Caco-2 (cell line): ENCODE data around the gene TGFB2. TPM values are rescaled to one million over a fixed set of nuclear protein-coding genes. Genes with fewer than 3 reads are reported as not detected.

Source experiments
- BruUV-seq: library from RNA; stranded (reverse); fragments of 400-500 nt; replicated peaks from 2 replicates; lab custom pipeline; 2021; lab: Mats Ljungman, UMichigan
- CTCF ChIA-PET: fragments of 300-600 bp; sonication (Branson Sonifier 250); formaldehyde crosslinking; loops from one replicate; lab custom pipeline; 2022; ENCODE audit warnings: antibody characterized with exemption; lab: Charles Lee
- POLR2A ChIA-PET: fragments of 300-600 bp; sonication (Branson Sonifier 250); formaldehyde crosslinking; loops from one replicate; lab custom pipeline; 2022; ENCODE audit warnings: antibody characterized with exemption; lab: Charles Lee
- DNase-seq, 2 experiments: peaks; one replicate each; pipeline versions ENCODE4 v3.0.0 to v3.0.0-alpha.2; 2020 to 2022
- H3K27me3 ChIP-seq: replicated peaks from 2 replicates; pipeline ENCODE4 v1.6.0; 2011; ENCODE audit warnings: low read length; ENCODE audit not compliant: control insufficient read depth, insufficient read depth
- H3K36me3 ChIP-seq: 2 replicates; pipeline ENCODE4 v1.5.1; 2011; ENCODE audit warnings: low read length; ENCODE audit not compliant: control insufficient read depth, insufficient read depth
- H3K4me1 ChIP-seq: fragments of 250-450 bp; sonication (Bioruptor Pico); 2 replicates; pipeline ENCODE4 v1.5.1; 2020; ENCODE audit warnings: mild to moderate bottlenecking
- H3K4me3 ChIP-seq: 2 replicates; pipeline ENCODE4 v1.5.1; 2011; ENCODE audit warnings: low read depth, mild to moderate bottlenecking, control low read depth, low read length
- H3K9me3 ChIP-seq: fragments of 250-450 bp; sonication (Bioruptor Pico); 2 replicates; pipeline ENCODE4 v1.5.1; 2020; ENCODE audit warnings: mild to moderate bottlenecking, moderate library complexity
- H3K27ac Mint-ChIP-seq: one replicate; pipeline ENCODE4 v1.8.0; 2022; ENCODE audit warnings: mixed read lengths; ENCODE audit not compliant: unreplicated experiment
- H3K27me3 Mint-ChIP-seq: one replicate; pipeline ENCODE4 v1.8.0; 2022; ENCODE audit warnings: mixed read lengths; ENCODE audit not compliant: insufficient read depth, unreplicated experiment
- H3K36me3 Mint-ChIP-seq: one replicate; pipeline ENCODE4 v1.8.0; 2022; ENCODE audit warnings: mild to moderate bottlenecking, mixed read lengths; ENCODE audit not compliant: insufficient read depth, unreplicated experiment
- H3K4me1 Mint-ChIP-seq: one replicate; pipeline ENCODE4 v1.8.0; 2022; ENCODE audit warnings: low read depth, mixed read lengths; ENCODE audit not compliant: unreplicated experiment
- H3K4me3 Mint-ChIP-seq: one replicate; pipeline ENCODE4 v1.8.0; 2022; ENCODE audit warnings: mild to moderate bottlenecking, moderate library complexity, mixed read lengths; ENCODE audit not compliant: unreplicated experiment
- H3K9me3 Mint-ChIP-seq: one replicate; pipeline ENCODE4 v1.8.0; 2022; ENCODE audit warnings: mixed read lengths; ENCODE audit not compliant: unreplicated experiment
- intact Hi-C: fragments of 100-400 bp; cut with micrococcal nuclease; formaldehyde crosslinking; loops from one replicate; pipeline ENCODE4 v1.10.0; 2022; ENCODE audit not compliant: unreplicated experiment
- total RNA-seq: library from RNA; stranded (reverse); gene quantifications from 2 replicates; pipeline ENCODE4 v1.2.3, GENCODE V29; 2022
- TF ChIP-seq, protein P1 (sequence below), 2 experiments: fragments of 200-600 bp in 1 of 2; IDR thresholded peaks; 1 replicate in 1 of 2; 2 replicates in 1 of 2; pipeline versions ENCODE4 v1.5.1 to v1.8.0; 2011 to 2022; ENCODE audit warnings: antibody characterized with exemption in 1 of 2, control low read depth in 1 of 2, inconsistent platforms in 1 of 2, low read depth in 1 of 2, low read length in 1 of 2, mild to moderate bottlenecking in 1 of 2, moderate library complexity in 1 of 2; ENCODE audit not compliant: insufficient read depth in 1 of 2, severe bottlenecking in 1 of 2, unreplicated experiment in 1 of 2

The TGFB2 gene
- total RNA-seq, 1 experiment from 2014 or later: 14.2 TPM

DNA sequence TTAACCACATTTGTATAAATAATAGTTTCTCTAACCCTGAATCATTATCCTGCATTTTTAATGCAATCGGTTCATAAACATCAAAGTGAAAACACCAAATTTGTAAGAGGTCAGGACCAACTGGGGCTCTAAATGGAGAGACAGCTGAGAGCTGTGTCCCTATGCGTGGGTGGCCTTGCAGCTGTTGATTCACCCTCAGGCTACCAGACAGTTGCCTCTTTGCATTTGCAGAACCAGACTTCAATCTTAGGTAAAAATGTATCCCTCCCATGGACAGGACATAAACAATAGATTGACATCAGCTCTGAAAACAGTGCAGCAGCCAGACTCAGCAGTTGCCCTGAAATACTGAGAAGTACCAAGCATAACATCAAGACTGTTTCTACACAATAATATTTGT, 8.8 kb upstream of the TGFB2 start:
- H3K9me3 ChIP-seq: no peaks in the 10 kb centered on the region
- H3K9me3 Mint-ChIP-seq: no peaks in the 10 kb centered on the region
- intact Hi-C loops: loop anchor here (5.0 to 10.0 kb wide), 2 partner anchors 1048 to 1231 kb away; no protein-coding TSS in a partner anchor
- no peak for DNase-seq
- TF ChIP-seq, protein P1, sequence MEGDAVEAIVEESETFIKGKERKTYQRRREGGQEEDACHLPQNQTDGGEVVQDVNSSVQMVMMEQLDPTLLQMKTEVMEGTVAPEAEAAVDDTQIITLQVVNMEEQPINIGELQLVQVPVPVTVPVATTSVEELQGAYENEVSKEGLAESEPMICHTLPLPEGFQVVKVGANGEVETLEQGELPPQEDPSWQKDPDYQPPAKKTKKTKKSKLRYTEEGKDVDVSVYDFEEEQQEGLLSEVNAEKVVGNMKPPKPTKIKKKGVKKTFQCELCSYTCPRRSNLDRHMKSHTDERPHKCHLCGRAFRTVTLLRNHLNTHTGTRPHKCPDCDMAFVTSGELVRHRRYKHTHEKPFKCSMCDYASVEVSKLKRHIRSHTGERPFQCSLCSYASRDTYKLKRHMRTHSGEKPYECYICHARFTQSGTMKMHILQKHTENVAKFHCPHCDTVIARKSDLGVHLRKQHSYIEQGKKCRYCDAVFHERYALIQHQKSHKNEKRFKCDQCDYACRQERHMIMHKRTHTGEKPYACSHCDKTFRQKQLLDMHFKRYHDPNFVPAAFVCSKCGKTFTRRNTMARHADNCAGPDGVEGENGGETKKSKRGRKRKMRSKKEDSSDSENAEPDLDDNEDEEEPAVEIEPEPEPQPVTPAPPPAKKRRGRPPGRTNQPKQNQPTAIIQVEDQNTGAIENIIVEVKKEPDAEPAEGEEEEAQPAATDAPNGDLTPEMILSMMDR (IDR thresholded peaks at IDR 0.05; ENCODE audit: insufficient read depth in 1 of 2, low read depth in 1 of 2, low read length in 1 of 2, severe bottlenecking in 1 of 2, unreplicated experiment in 1 of 2): no peak
- no peaks in the 10 kb centered on the region for H3K4me1 Mint-ChIP-seq
- peaks cover 10% of the 10 kb centered on the region for H3K36me3 Mint-ChIP-seq
- H3K4me1 ChIP-seq: peaks cover 6% of the 10 kb centered on the region
- H3K36me3 ChIP-seq: no peaks in the 10 kb centered on the region
- ChIA-PET POLR2A (no interaction called here), CTCF (interaction anchor here (0.8 to 1.3 kb wide), 3 partner anchors 9 to 1231 kb away, joined by 3 to 5 read pairs (median 4); partner anchors contain the start of gene TGFB2)
- no peak overlapping the region for H3K4me3 ChIP-seq
- H3K27me3 ChIP-seq: no peaks in the 10 kb centered on the region
- no peak overlapping the region for H3K27ac Mint-ChIP-seq
- BruUV-seq: no TSS peak
- no peak overlapping the region for H3K4me3 Mint-ChIP-seq
- H3K27me3 Mint-ChIP-seq: no peaks in the 10 kb centered on the region

DNA sequence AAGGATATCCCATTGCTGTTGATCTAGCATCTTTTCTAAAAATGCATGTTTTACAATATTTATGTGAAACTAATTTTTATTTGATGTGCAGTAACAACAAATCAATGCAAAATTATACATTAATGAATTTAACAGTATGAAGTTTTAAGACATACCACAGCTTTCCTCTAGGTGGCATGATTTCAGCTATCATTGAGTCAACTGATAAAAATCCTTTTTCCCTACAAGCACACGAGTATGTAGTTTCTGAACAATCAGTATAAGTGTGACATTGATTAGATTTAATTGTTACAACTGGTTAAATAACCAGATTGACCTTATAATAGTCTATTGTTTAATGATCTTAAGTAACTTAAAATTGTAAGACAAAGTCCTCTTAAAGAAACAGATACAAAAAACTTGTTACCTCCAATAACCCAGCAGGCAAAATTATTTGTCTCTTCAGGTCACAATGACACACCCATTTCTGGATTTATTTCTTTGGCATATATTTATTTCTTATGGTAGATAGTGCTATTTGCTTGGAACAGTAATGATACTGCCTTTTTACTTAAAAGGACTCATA, 5.8 kb upstream of the TGFB2 start:
- intact Hi-C loops: loop anchor here (1.0 to 10.0 kb wide), 4 partner anchors 207 to 1228 kb away; no protein-coding TSS in a partner anchor
- H3K27me3 Mint-ChIP-seq: no peaks in the 10 kb centered on the region
- TF ChIP-seq, protein P1 (IDR thresholded peaks at IDR 0.05; ENCODE audit: insufficient read depth in 1 of 2, low read depth in 1 of 2, low read length in 1 of 2, severe bottlenecking in 1 of 2, unreplicated experiment in 1 of 2): peak; percentile 63 to 72
- Histone ChIP-seq H3K36me3 (no peaks in the 10 kb centered on the region), H3K4me3 (no peak overlapping the region), H3K4me1 (peaks cover 12% of the 10 kb centered on the region), H3K9me3 (no peaks in the 10 kb centered on the region), H3K27me3 (no peaks in the 10 kb centered on the region)
- no peak overlapping the region for H3K4me3 Mint-ChIP-seq
- DNase-seq: peak in 1 of 2 experiments; percentile 30
- ChIA-PET POLR2A (no interaction called here), CTCF (interaction anchor here (0.6 to 1.3 kb wide), 6 partner anchors 11 to 835 kb away, joined by 3 to 6 read pairs (median 4); no protein-coding TSS in a partner anchor)
- H3K9me3 Mint-ChIP-seq: no peaks in the 10 kb centered on the region
- no TSS peak for BruUV-seq
- no peaks in the 10 kb centered on the region for H3K36me3 Mint-ChIP-seq
- H3K4me1 Mint-ChIP-seq: no peaks in the 10 kb centered on the region
- H3K27ac Mint-ChIP-seq: no peak overlapping the region

DNA sequence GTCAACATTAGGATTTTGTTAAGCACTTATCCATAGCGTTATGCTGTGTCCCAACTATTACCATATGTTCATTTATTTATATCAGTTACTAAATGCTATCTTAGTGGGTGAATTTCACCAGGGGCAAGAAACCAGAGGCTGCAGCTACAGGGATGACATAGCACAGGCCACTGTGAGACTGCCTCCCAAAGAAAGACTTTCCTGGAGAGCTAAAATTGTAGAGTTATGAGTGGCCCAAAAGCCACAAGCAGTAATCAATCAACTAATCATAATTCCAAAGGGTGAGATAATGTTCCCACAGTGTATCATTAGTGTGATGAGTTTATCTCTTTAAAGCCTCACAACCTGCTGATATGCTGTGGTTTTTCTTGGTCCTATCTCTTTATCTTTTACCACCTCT, 3.8 kb upstream of the TGFB2 start:
- no peaks in the 10 kb centered on the region for H3K4me1 Mint-ChIP-seq
- Histone ChIP-seq H3K4me3 (no peak overlapping the region), H3K27me3 (no peaks in the 10 kb centered on the region), H3K36me3 (no peaks in the 10 kb centered on the region), H3K9me3 (no peaks in the 10 kb centered on the region), H3K4me1 (peaks cover 13% of the 10 kb centered on the region)
- no peak overlapping the region for H3K27ac Mint-ChIP-seq
- ChIA-PET POLR2A (no interaction called here), CTCF (no interaction called here)
- no peak for DNase-seq
- intact Hi-C loops: no loop called here
- H3K4me3 Mint-ChIP-seq: no peak overlapping the region
- no peaks in the 10 kb centered on the region for H3K9me3 Mint-ChIP-seq
- TF ChIP-seq, protein P1 (IDR thresholded peaks at IDR 0.05; ENCODE audit: insufficient read depth in 1 of 2, low read depth in 1 of 2, low read length in 1 of 2, severe bottlenecking in 1 of 2, unreplicated experiment in 1 of 2): no peak
- BruUV-seq: no TSS peak
- peaks cover 4% of the 10 kb centered on the region for H3K36me3 Mint-ChIP-seq
- no peaks in the 10 kb centered on the region for H3K27me3 Mint-ChIP-seq
